Keratinocyte (primary cell): ENCODE data around the gene SLC44A1. TPM values are rescaled to one million over a fixed set of nuclear protein-coding genes. Genes with fewer than 3 reads are reported as not detected.
A peak's percentile ranks its signal among the peaks of the same experiment; 100 is the strongest.

Experiments used
- DNase-seq: peaks from one replicate; pipeline ENCODE4 v3.0.0-alpha.2; 2011; ENCODE audit warnings: low read depth, missing footprints, low spot score
- FAIRE-seq: peaks from 2 replicates; lab custom pipeline; 2011; peaks lifted over from hg19 to GRCh38; lab: Jason Lieb, UNC
- H2AFZ ChIP-seq: 2 replicates; pipeline ENCODE4 v1.6.0; 2012; ENCODE audit warnings: low read length, control low read depth, inconsistent platforms; ENCODE audit not compliant: control insufficient read depth
- H3K27ac ChIP-seq: 2 replicates; pipeline ENCODE4 v1.5.1; 2011; ENCODE audit warnings: low read length; ENCODE audit not compliant: control insufficient read depth, insufficient read depth
- H3K27me3 ChIP-seq: 3 replicates; pipeline ENCODE4 v1.6.0; 2011; ENCODE audit warnings: low read length; ENCODE audit not compliant: control insufficient read depth, insufficient read depth; ENCODE audit errors: extremely low read depth
- H3K36me3 ChIP-seq, 2 experiments: 2 replicates in 1 of 2; 3 replicates in 1 of 2; pipeline ENCODE4 v1.5.1; 2011; ENCODE audit warnings: low read length in 2 of 2, mild to moderate bottlenecking in 1 of 2; ENCODE audit not compliant: control insufficient read depth in 2 of 2, insufficient read depth in 2 of 2; ENCODE audit errors: extremely low read depth in 1 of 2
- H3K4me1 ChIP-seq: 3 replicates; pipeline ENCODE4 v1.5.1; 2011; ENCODE audit warnings: low read length; ENCODE audit not compliant: control insufficient read depth, insufficient read depth; ENCODE audit errors: extremely low read depth
- H3K4me2 ChIP-seq: 3 replicates; pipeline ENCODE4 v1.6.0; 2011; ENCODE audit warnings: low read depth, low read length; ENCODE audit not compliant: control insufficient read depth, insufficient read depth; ENCODE audit errors: extremely low read depth
- H3K4me3 ChIP-seq, 3 experiments: fragments of 200-600 bp in 1 of 3; sonication (generic) in 1 of 3; 2 replicates in 2 of 3; 3 replicates in 1 of 3; pipeline ENCODE4 v1.5.1; 2011 to 2016; ENCODE audit warnings: low read length in 3 of 3, mild to moderate bottlenecking in 3 of 3, control low read depth in 2 of 3, inconsistent platforms in 1 of 3, low read depth in 1 of 3, mixed read lengths in 1 of 3, mixed run types in 1 of 3, moderate library complexity in 1 of 3; ENCODE audit not compliant: control insufficient read depth in 2 of 3, insufficient read depth in 2 of 3; ENCODE audit errors: extremely low read depth in 1 of 3
- H3K79me2 ChIP-seq: 2 replicates; pipeline ENCODE4 v1.6.0; 2012; ENCODE audit warnings: low read length; ENCODE audit not compliant: control insufficient read depth, insufficient read depth
- H3K9ac ChIP-seq: 3 replicates; pipeline ENCODE4 v1.6.0; 2011; ENCODE audit warnings: low read length; ENCODE audit not compliant: control insufficient read depth, insufficient read depth; ENCODE audit errors: extremely low read depth
- H3K9me1 ChIP-seq: 3 replicates; pipeline ENCODE4 v1.6.0; 2011; ENCODE audit warnings: low read length; ENCODE audit not compliant: control insufficient read depth, insufficient read depth; ENCODE audit errors: extremely low read depth
- H3K9me3 ChIP-seq: 2 replicates; pipeline ENCODE4 v1.5.1; 2012; ENCODE audit warnings: low read depth, low read length; ENCODE audit not compliant: control insufficient read depth
- H4K20me1 ChIP-seq: 3 replicates; pipeline ENCODE4 v1.6.0; 2011; ENCODE audit warnings: low read length; ENCODE audit not compliant: control insufficient read depth, insufficient read depth; ENCODE audit errors: extremely low read depth
- CTCF ChIP-seq, 3 experiments: IDR thresholded peaks in 1 of 3; conservative IDR thresholded peaks in 1 of 3; optimal IDR thresholded peaks in 1 of 3; 2 replicates in 2 of 3; 3 replicates in 1 of 3; pipeline versions ENCODE3 to v1.5.1; 2011; ENCODE audit warnings: low read length in 3 of 3, mild to moderate bottlenecking in 3 of 3, moderate library complexity in 2 of 3, control low read depth in 1 of 3, inconsistent platforms in 1 of 3; ENCODE audit not compliant: insufficient read depth in 2 of 3; ENCODE audit errors: extremely low read depth in 1 of 3
- EZH2 ChIP-seq: IDR thresholded peaks from one replicate; pipeline ENCODE4 v1.6.1; 2012; ENCODE audit warnings: inconsistent platforms, mild to moderate bottlenecking, low read length, moderate library complexity
- dilution Hi-C: fragments of 300-500 bp; cut with MboI; formaldehyde crosslinking; loops from one replicate; pipeline ENCODE4 v1.7.0; 2020; ENCODE audit warnings: low sequenced_read_pairs; ENCODE audit not compliant: extremely low pct_ligation_motif_present
- polyA plus RNA-seq, 5 experiments: library from polyadenylated mRNA; depleted of rRNA in 3 of 5; stranded (reverse) in 3 of 5; stranded (forward) in 1 of 5; unstranded in 1 of 5; fragments of >200 nt; gene quantifications; 1 replicate in 1 of 5; 2 replicates in 3 of 5; 3 replicates in 1 of 5; pipeline versions ENCODE4 v1.2.1 to v1.2.3, GENCODE V29; 2011 to 2012; ENCODE audit warnings: missing spikeins in 2 of 5, low read depth in 1 of 5, low replicate concordance in 1 of 5

The SLC44A1 gene
- polyA plus RNA-seq, 1 donor (not counting 4 experiments of a cell fraction or from before 2014, with no cell fraction given): 22.9 TPM

- H3K4me1 ChIP-seq: peaks cover 27% of the 10 kb centered on the region
- H3K9ac ChIP-seq: no peak overlapping the region
- no peak overlapping the region for H2AFZ ChIP-seq
- H4K20me1 ChIP-seq: no peaks in the 10 kb centered on the region
- no peaks in the 10 kb centered on the region for H3K9me3 ChIP-seq
- peak; percentile 77 for FAIRE-seq
- H3K27ac ChIP-seq: peak overlapping the region; percentile 61
- dilution Hi-C loops: no loop called here
- TF ChIP-seq CTCF (optimal IDR thresholded peaks at IDR 0.05 in 1 of 3, IDR thresholded peaks at IDR 0.05 in 1 of 3, conservative IDR thresholded peaks at IDR 0.05 in 1 of 3; ENCODE audit: extremely low read depth in 1 of 3, insufficient read depth in 2 of 3, low read length in 3 of 3) (no peak), EZH2 (no peak)
- H3K4me2 ChIP-seq: no peak overlapping the region
- H3K79me2 ChIP-seq: peaks cover 4% of the 10 kb centered on the region
- H3K36me3 ChIP-seq: peaks cover 0 to 2% of the 10 kb centered on the region in 2 experiments
- H3K4me3 ChIP-seq: no peak overlapping the region
- no peaks in the 10 kb centered on the region for H3K9me1 ChIP-seq
- DNase-seq: no peak
- no peaks in the 10 kb centered on the region for H3K27me3 ChIP-seq
These were observed 54.9 kb downstream of the SLC44A1 start for GRCh38 chr9:105299190-105299854.

- Histone ChIP-seq H3K9me1 (no peaks in the 10 kb centered on the region), H3K27me3 (no peaks in the 10 kb centered on the region), H2AFZ (no peak overlapping the region), H3K9ac (no peak overlapping the region), H3K4me3 (no peak overlapping the region), H3K27ac (no peak overlapping the region), H3K9me3 (no peaks in the 10 kb centered on the region), H3K4me1 (peaks cover 13% of the 10 kb centered on the region), H3K36me3 (peaks cover 0 to 2% of the 10 kb centered on the region in 2 experiments), H4K20me1 (no peaks in the 10 kb centered on the region), H3K4me2 (no peak overlapping the region), H3K79me2 (no peaks in the 10 kb centered on the region)
- DNase-seq (no peak), FAIRE-seq (no peak)
- dilution Hi-C loops: no loop called here
- no peak for TF ChIP-seq CTCF (optimal IDR thresholded peaks at IDR 0.05 in 1 of 3, IDR thresholded peaks at IDR 0.05 in 1 of 3, conservative IDR thresholded peaks at IDR 0.05 in 1 of 3; ENCODE audit: extremely low read depth in 1 of 3, insufficient read depth in 2 of 3, low read length in 3 of 3)
- TF ChIP-seq EZH2: no peak
These were observed 58.3 kb downstream of the SLC44A1 start for GRCh38 chr9:105302728-105303127.
